GM12878 (cell line): ENCODE measurements around the gene KRT80.

ENCODE experiments used
- EP300 ChIP-seq, 2 experiments: fragments of 150-350 bp in 1 of 2; IDR thresholded peaks; 2 replicates each; pipeline ENCODE4 v1.6.1; 2011 to 2012; ENCODE audit warnings: low read depth in 2 of 2, low read length in 2 of 2, borderline replicate concordance in 1 of 2, improper control_type of control experiment in 1 of 2, inconsistent platforms in 1 of 2; ENCODE audit not compliant: control insufficient read depth in 1 of 2
- EZH2 ChIP-seq: IDR thresholded peaks from 2 replicates; pipeline ENCODE4 v1.6.1; 2012; ENCODE audit warnings: low read depth, mild to moderate bottlenecking, control low read depth, inconsistent platforms, low read length, borderline replicate concordance; ENCODE audit not compliant: control insufficient read depth
- KDM1A ChIP-seq: fragments of 200-600 bp; sonication (generic); IDR thresholded peaks from 2 replicates; pipeline ENCODE4 v1.6.1; 2016; ENCODE audit warnings: borderline replicate concordance
- POLR2A ChIP-seq: IDR thresholded peaks from 2 replicates; pipeline ENCODE4 v1.6.1; 2011; ENCODE audit warnings: low read depth, mild to moderate bottlenecking, low read length
- POLR2AphosphoS5 ChIP-seq: IDR thresholded peaks from 2 replicates; pipeline ENCODE4 v1.6.1; 2011; ENCODE audit warnings: mild to moderate bottlenecking, low read length, inconsistent platforms
- SP1 ChIP-seq: IDR thresholded peaks from one replicate; pipeline ENCODE4 v1.6.1; 2011; ENCODE audit warnings: low read depth, low read length
- SPI1 ChIP-seq: IDR thresholded peaks from 2 replicates; pipeline ENCODE4 v1.6.1; 2011; ENCODE audit warnings: low read depth, mild to moderate bottlenecking, low read length, moderate library complexity, borderline replicate concordance; ENCODE audit not compliant: insufficient read depth
- ZNF274 ChIP-seq: IDR thresholded peaks from one replicate; pipeline ENCODE4 v1.8.0; 2011; ENCODE audit not compliant: insufficient read length, insufficient read depth
- TF ChIP-seq, protein P1 (sequence below): fragments of 150-350 bp; IDR thresholded peaks from 2 replicates; pipeline ENCODE4 v1.6.1; 2016; ENCODE audit warnings: low read depth, low read length
- TF ChIP-seq, protein P2 (sequence below): IDR thresholded peaks from 2 replicates; pipeline ENCODE4 v1.6.1; 2012; ENCODE audit warnings: mild to moderate bottlenecking, low read depth, low read length
- TF ChIP-seq, protein P3 (sequence below), 3 experiments: IDR thresholded peaks in 2 of 3; conservative IDR thresholded peaks in 1 of 3; 2 replicates each; pipeline ENCODE4 v1.5.1; 2011; ENCODE audit warnings: low read depth in 3 of 3, low read length in 3 of 3, mild to moderate bottlenecking in 3 of 3, control low read depth in 2 of 3, moderate library complexity in 2 of 3, inconsistent platforms in 1 of 3, mixed read lengths in 1 of 3; ENCODE audit not compliant: control insufficient read depth in 2 of 3, insufficient read depth in 1 of 3; ENCODE audit errors: extremely low read depth in 1 of 3

GRCh38 chr12:52211716-52212585, 20.1 kb upstream of the KRT80 start:
- TF ChIP-seq, protein P1, sequence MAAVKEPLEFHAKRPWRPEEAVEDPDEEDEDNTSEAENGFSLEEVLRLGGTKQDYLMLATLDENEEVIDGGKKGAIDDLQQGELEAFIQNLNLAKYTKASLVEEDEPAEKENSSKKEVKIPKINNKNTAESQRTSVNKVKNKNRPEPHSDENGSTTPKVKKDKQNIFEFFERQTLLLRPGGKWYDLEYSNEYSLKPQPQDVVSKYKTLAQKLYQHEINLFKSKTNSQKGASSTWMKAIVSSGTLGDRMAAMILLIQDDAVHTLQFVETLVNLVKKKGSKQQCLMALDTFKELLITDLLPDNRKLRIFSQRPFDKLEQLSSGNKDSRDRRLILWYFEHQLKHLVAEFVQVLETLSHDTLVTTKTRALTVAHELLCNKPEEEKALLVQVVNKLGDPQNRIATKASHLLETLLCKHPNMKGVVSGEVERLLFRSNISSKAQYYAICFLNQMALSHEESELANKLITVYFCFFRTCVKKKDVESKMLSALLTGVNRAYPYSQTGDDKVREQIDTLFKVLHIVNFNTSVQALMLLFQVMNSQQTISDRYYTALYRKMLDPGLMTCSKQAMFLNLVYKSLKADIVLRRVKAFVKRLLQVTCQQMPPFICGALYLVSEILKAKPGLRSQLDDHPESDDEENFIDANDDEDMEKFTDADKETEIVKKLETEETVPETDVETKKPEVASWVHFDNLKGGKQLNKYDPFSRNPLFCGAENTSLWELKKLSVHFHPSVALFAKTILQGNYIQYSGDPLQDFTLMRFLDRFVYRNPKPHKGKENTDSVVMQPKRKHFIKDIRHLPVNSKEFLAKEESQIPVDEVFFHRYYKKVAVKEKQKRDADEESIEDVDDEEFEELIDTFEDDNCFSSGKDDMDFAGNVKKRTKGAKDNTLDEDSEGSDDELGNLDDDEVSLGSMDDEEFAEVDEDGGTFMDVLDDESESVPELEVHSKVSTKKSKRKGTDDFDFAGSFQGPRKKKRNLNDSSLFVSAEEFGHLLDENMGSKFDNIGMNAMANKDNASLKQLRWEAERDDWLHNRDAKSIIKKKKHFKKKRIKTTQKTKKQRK: no peak
- TF ChIP-seq KDM1A (no peak), SP1 (no peak), SPI1 (no peak), POLR2A (no peak), EP300 (IDR thresholded peaks at IDR 0.05; ENCODE audit: borderline replicate concordance in 1 of 2, control insufficient read depth in 1 of 2, low read depth in 2 of 2, low read length in 2 of 2) (no peak), EZH2 (no peak), ZNF274 (no peak), POLR2AphosphoS5 (no peak)
- TF ChIP-seq, protein P2, sequence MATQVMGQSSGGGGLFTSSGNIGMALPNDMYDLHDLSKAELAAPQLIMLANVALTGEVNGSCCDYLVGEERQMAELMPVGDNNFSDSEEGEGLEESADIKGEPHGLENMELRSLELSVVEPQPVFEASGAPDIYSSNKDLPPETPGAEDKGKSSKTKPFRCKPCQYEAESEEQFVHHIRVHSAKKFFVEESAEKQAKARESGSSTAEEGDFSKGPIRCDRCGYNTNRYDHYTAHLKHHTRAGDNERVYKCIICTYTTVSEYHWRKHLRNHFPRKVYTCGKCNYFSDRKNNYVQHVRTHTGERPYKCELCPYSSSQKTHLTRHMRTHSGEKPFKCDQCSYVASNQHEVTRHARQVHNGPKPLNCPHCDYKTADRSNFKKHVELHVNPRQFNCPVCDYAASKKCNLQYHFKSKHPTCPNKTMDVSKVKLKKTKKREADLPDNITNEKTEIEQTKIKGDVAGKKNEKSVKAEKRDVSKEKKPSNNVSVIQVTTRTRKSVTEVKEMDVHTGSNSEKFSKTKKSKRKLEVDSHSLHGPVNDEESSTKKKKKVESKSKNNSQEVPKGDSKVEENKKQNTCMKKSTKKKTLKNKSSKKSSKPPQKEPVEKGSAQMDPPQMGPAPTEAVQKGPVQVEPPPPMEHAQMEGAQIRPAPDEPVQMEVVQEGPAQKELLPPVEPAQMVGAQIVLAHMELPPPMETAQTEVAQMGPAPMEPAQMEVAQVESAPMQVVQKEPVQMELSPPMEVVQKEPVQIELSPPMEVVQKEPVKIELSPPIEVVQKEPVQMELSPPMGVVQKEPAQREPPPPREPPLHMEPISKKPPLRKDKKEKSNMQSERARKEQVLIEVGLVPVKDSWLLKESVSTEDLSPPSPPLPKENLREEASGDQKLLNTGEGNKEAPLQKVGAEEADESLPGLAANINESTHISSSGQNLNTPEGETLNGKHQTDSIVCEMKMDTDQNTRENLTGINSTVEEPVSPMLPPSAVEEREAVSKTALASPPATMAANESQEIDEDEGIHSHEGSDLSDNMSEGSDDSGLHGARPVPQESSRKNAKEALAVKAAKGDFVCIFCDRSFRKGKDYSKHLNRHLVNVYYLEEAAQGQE: no peak
- TF ChIP-seq, protein P3, sequence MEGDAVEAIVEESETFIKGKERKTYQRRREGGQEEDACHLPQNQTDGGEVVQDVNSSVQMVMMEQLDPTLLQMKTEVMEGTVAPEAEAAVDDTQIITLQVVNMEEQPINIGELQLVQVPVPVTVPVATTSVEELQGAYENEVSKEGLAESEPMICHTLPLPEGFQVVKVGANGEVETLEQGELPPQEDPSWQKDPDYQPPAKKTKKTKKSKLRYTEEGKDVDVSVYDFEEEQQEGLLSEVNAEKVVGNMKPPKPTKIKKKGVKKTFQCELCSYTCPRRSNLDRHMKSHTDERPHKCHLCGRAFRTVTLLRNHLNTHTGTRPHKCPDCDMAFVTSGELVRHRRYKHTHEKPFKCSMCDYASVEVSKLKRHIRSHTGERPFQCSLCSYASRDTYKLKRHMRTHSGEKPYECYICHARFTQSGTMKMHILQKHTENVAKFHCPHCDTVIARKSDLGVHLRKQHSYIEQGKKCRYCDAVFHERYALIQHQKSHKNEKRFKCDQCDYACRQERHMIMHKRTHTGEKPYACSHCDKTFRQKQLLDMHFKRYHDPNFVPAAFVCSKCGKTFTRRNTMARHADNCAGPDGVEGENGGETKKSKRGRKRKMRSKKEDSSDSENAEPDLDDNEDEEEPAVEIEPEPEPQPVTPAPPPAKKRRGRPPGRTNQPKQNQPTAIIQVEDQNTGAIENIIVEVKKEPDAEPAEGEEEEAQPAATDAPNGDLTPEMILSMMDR (IDR thresholded peaks at IDR 0.05 in 2 of 3, conservative IDR thresholded peaks at IDR 0.05 in 1 of 3; ENCODE audit: control insufficient read depth in 2 of 3, extremely low read depth in 1 of 3, insufficient read depth in 1 of 3, low read depth in 3 of 3, low read length in 3 of 3): no peak
